Posterior vena cava (tissue), 2 donors: ENCODE results near the gene STOML2. TPM values are rescaled to one million over a fixed set of nuclear protein-coding genes. Genes with fewer than 3 reads are reported as not detected.
"Not testable (repeated sequence)": the region's sequence is repeated elsewhere in the genome, so short reads cannot be mapped to it uniquely, and the experiment has no call there.

Experiments
- DNase-seq: peaks from one replicate; pipeline ENCODE4 v3.0.0-alpha.2; 2020; ENCODE audit warnings: low spot score
- intact Hi-C, 2 donors: fragments of 100-400 bp; cut with DNase I; formaldehyde crosslinking; loops; one replicate each; pipeline versions ENCODE4 v1.14.1 to v1.14.2; 2022 to 2023
- long read RNA-seq, 2 donors: library from polyadenylated mRNA; unstranded; transcript quantifications; one replicate each; pipeline ENCODE4 v2.0.0, GENCODE V29; 2020 to 2021
- total RNA-seq, 2 donors: library from RNA; stranded (reverse); fragmentation: NEBNext Ultra II Directional; extraction: Animal tissue kit (Norgen Biotek cat#: 25700); gene quantifications; one replicate each; pipeline ENCODE4 v1.2.1, GENCODE V29; 2021
- donor health status: DM: yes; HTN: yes; CAD: no.
- donor health status: DM: yes; HTN: yes; CAD: no.

The STOML2 gene
- total RNA-seq = 10 to 100 TPM; 67.9 to 71.6 TPM
- long read RNA-seq, donor 1, transcript STOML2-201 (10 exons, 1,278 nt) = major isoform, 34 of 42 reads
- long read RNA-seq, donor 1, partial matches to known transcripts = 6 of 42 reads
- long read RNA-seq, donor 1, other reads (novel, unspliced or antisense) = 2 of 42 reads
- long read RNA-seq, donor 2, transcript STOML2-201 (10 exons, 1,278 nt) = major isoform, 421 of 461 reads
- long read RNA-seq, donor 2, partial matches to known transcripts = 27 of 461 reads
- long read RNA-seq, donor 2, other reads (novel, unspliced or antisense) = 11 of 461 reads

GRCh38 chr9:35102769-35103659 is at the start of gene STOML2:
STOML2 (minus strand) TSS chr9:35103131; CDS start chr9:35103094, 37 bp downstream.
- DNase-seq = peak; percentile 98
- intact Hi-C loops = loop anchor here in 1 of 2 donors (10.0 kb wide), 1 partner anchor 742 kb away; no protein-coding TSS in a partner anchor

- intact Hi-C loops, DNase-seq: not testable (repeated sequence)
Observed at GRCh38 chr9:35147941-35148563, 45.1 kb upstream of the STOML2 start.

GRCh38 chr9:35142037-35142436 is 39.1 kb upstream of the STOML2 start:
- no peak for DNase-seq
- intact Hi-C loops = no loop called here

- DNase-seq = no peak
- intact Hi-C loops = no loop called here
Observed at GRCh38 chr9:35140093-35140492, 37.2 kb upstream of the STOML2 start.

- intact Hi-C loops = no loop called here
- DNase-seq = no peak
Observed at GRCh38 chr9:35136866-35137265, 33.9 kb upstream of the STOML2 start.

- no peak for DNase-seq
- intact Hi-C loops = no loop called here
Observed at GRCh38 chr9:35135988-35136387, 33.1 kb upstream of the STOML2 start.

GRCh38 chr9:35134920-35135319 is 32.0 kb upstream of the STOML2 start:
- no peak for DNase-seq
- intact Hi-C loops = loop anchor here in 1 of 2 donors (5.0 kb wide), 1 partner anchor 628 kb away; no protein-coding TSS in a partner anchor

GRCh38 chr9:35116898-35117551 is 14.1 kb upstream of the STOML2 start:
- intact Hi-C loops = loop anchor here (5.0 to 10.0 kb wide), 4 partner anchors 140 to 438 kb away; no protein-coding TSS in a partner anchor
- peak; percentile 97 for DNase-seq

GRCh38 chr9:35116539-35116897 is 13.6 kb upstream of the STOML2 start:
- DNase-seq = no peak
- intact Hi-C loops = loop anchor here (5.0 to 10.0 kb wide), 4 partner anchors 141 to 438 kb away; no protein-coding TSS in a partner anchor

- DNase-seq = peak; percentile 99
Observed at GRCh38 chr9:35115680-35116538, 13.0 kb upstream of the STOML2 start, which contains the start of gene ATOSB. ATOSB (minus strand) TSS chr9:35115862; CDS start chr9:35108274, 7,588 bp downstream.

GRCh38 chr9:35114840-35115628 is 12.1 kb upstream of the STOML2 start:
- peak; percentile 91 for DNase-seq
- intact Hi-C loops = loop anchor here (5.0 to 10.0 kb wide), 4 partner anchors 142 to 440 kb away; no protein-coding TSS in a partner anchor

More at GRCh38 chr9:35115680-35116538, 13.0 kb upstream of the STOML2 start, which contains the start of gene ATOSB:
- intact Hi-C loops = loop anchor here (5.0 to 10.0 kb wide), 4 partner anchors 141 to 439 kb away; no protein-coding TSS in a partner anchor

GRCh38 chr9:35114113-35114839 is 11.3 kb upstream of the STOML2 start:
- intact Hi-C loops = loop anchor here in 1 of 2 donors (10.0 kb wide), 2 partner anchors 361 to 441 kb away; no protein-coding TSS in a partner anchor
- DNase-seq = peak; percentile 95

- DNase-seq = peak; percentile 91
- intact Hi-C loops = loop anchor here in 1 of 2 donors (10.0 kb wide), 2 partner anchors 362 to 442 kb away; no protein-coding TSS in a partner anchor
Observed at GRCh38 chr9:35112257-35113020, 9.5 kb upstream of the STOML2 start.

GRCh38 chr9:35111001-35111933 is 8.3 kb upstream of the STOML2 start:
- peak; percentile 99 for DNase-seq
- intact Hi-C loops = loop anchor here in 1 of 2 donors (10.0 kb wide), 2 partner anchors 364 to 444 kb away; no protein-coding TSS in a partner anchor
